Measurements from ENCODE around the gene GALNT12. TPM values are rescaled to one million over a fixed set of nuclear protein-coding genes. Genes with fewer than 3 reads are reported as not detected.

The GALNT12 gene
- total RNA-seq, result 1 to 10 TPM in 1 of 2 donors, under 1 TPM in 1; 0.91 to 1.1 TPM
- long read RNA-seq, partial matches to known transcripts, result 0 of 1 reads
- long read RNA-seq, other reads (novel, unspliced or antisense), result 0 of 1 reads

- ATAC-seq (peak; percentile 60 to 74), DNase-seq (no peak)
- intact Hi-C loops (cut with DNase I), result no loop called here
Measured at GRCh38 chr9:98807070-98807813, at the start of gene GALNT12. Gene GALNT12, plus strand, starts transcription at chr9:98807670. Its CDS starts 29 bp downstream, at chr9:98807699.

- intact Hi-C loops (cut with DNase I), result no loop called here
- ATAC-seq (no peak), DNase-seq (no peak)
Measured at GRCh38 chr9:98760231-98760630, 47.2 kb upstream of the GALNT12 start.

GRCh38 chr9:98763986-98764745 is 43.3 kb upstream of the GALNT12 start:
- no peak for DNase-seq
- no peak for ATAC-seq
- intact Hi-C loops (cut with DNase I), result no loop called here

- intact Hi-C loops (cut with DNase I), result no loop called here
- ATAC-seq, result no peak
Measured at GRCh38 chr9:98765256-98765655, 42.2 kb upstream of the GALNT12 start.

GRCh38 chr9:98766586-98766985 is 40.9 kb upstream of the GALNT12 start:
- ATAC-seq (no peak), DNase-seq (no peak)
- intact Hi-C loops (cut with DNase I), result no loop called here

More at GRCh38 chr9:98765256-98765655, 42.2 kb upstream of the GALNT12 start:
- no peak for DNase-seq

- DNase-seq (no peak), ATAC-seq (no peak)
- intact Hi-C loops (cut with DNase I), result no loop called here
Measured at GRCh38 chr9:98767196-98767595, 40.3 kb upstream of the GALNT12 start.

GRCh38 chr9:98767915-98768314 is 39.6 kb upstream of the GALNT12 start:
- ATAC-seq (no peak), DNase-seq (no peak)
- intact Hi-C loops (cut with DNase I), result no loop called here

GRCh38 chr9:98768344-98768743 is 39.1 kb upstream of the GALNT12 start:
- intact Hi-C loops (cut with DNase I), result no loop called here
- no peak for ATAC-seq
- DNase-seq, result no peak

- no peak for DNase-seq
- no peak for ATAC-seq
- intact Hi-C loops (cut with DNase I), result no loop called here
Measured at GRCh38 chr9:98770717-98771116, 36.8 kb upstream of the GALNT12 start.

GRCh38 chr9:98771209-98771874 is 36.1 kb upstream of the GALNT12 start:
- no peak for DNase-seq
- ATAC-seq, result no peak
- intact Hi-C loops (cut with DNase I), result no loop called here

GRCh38 chr9:98772364-98773155 is 34.9 kb upstream of the GALNT12 start:
- no peak for ATAC-seq
- no peak for DNase-seq
- intact Hi-C loops (cut with DNase I), result no loop called here

GRCh38 chr9:98773721-98774120 is 33.7 kb upstream of the GALNT12 start:
- DNase-seq (no peak), ATAC-seq (no peak)
- intact Hi-C loops (cut with DNase I), result no loop called here

- intact Hi-C loops (cut with DNase I), result loop anchor here in 1 of 2 donors (5.0 kb wide), 1 partner anchor 457 kb away; no protein-coding TSS in a partner anchor
- DNase-seq, result no peak
- no peak for ATAC-seq
Measured at GRCh38 chr9:98774746-98775145, 32.7 kb upstream of the GALNT12 start.

- ATAC-seq, result peak in 1 of 2 donors; percentile 54
- DNase-seq, result no peak
- intact Hi-C loops (cut with DNase I), result loop anchor here (2.0 to 5.0 kb wide), 2 partner anchors 459 to 461 kb away; no protein-coding TSS in a partner anchor
Measured at GRCh38 chr9:98775831-98776441, 31.5 kb upstream of the GALNT12 start.

- no peak for ATAC-seq
- intact Hi-C loops (cut with DNase I), result loop anchor here (2.0 to 5.0 kb wide), 2 partner anchors 460 to 463 kb away; no protein-coding TSS in a partner anchor
- no peak for DNase-seq
Measured at GRCh38 chr9:98777618-98778017, 29.9 kb upstream of the GALNT12 start.

- no peak for ATAC-seq
- intact Hi-C loops (cut with DNase I), result loop anchor here in 1 of 2 donors (5.0 kb wide), 1 partner anchor 461 kb away; no protein-coding TSS in a partner anchor
Measured at GRCh38 chr9:98778251-98778650, 29.2 kb upstream of the GALNT12 start.

GRCh38 chr9:98778711-98779530 is 28.5 kb upstream of the GALNT12 start:
- intact Hi-C loops (cut with DNase I), result loop anchor here in 1 of 2 donors (5.0 kb wide), 1 partner anchor 462 kb away; no protein-coding TSS in a partner anchor

More at GRCh38 chr9:98778251-98778650, 29.2 kb upstream of the GALNT12 start:
- DNase-seq, result no peak

More at GRCh38 chr9:98778711-98779530, 28.5 kb upstream of the GALNT12 start:
- ATAC-seq (no peak), DNase-seq (no peak)
